Stimulated activated CD4-positive, alpha-beta T cell treated with anti-CD3 and anti-CD28 coated beads, Interleukin-12 subunit alpha, Interleukin-12 subunit beta, amount 100 ng/mL, for 4 hours (primary cell): ENCODE measurements around the gene ABCB8.

Source experiments
- DNase-seq: peaks from one replicate; pipeline ENCODE4 v3.0.0-alpha.2; 2020

ABCB8 gene

GRCh38 chr7:151076863-151077704, 48.8 kb downstream of the ABCB8 start:
- no peak for DNase-seq

- no peak for DNase-seq
Measured at GRCh38 chr7:151077705-151078232, 49.5 kb downstream of the ABCB8 start.

GRCh38 chr7:151078233-151079040, 50.2 kb downstream of the ABCB8 start:
- no peak for DNase-seq

GRCh38 chr7:151079199-151079910, 51.1 kb downstream of the ABCB8 start:
- no peak for DNase-seq

- DNase-seq, result peak; percentile 36
Measured at GRCh38 chr7:151080067-151080521, 51.8 kb downstream of the ABCB8 start.

GRCh38 chr7:151080522-151081169, 52.4 kb downstream of the ABCB8 start, which contains the start of gene FASTK:
FASTK (minus strand) TSS chr7:151080809; CDS start chr7:151080766, 43 bp downstream.
- DNase-seq, result peak; percentile 84

GRCh38 chr7:151081170-151082101, 53.2 kb downstream of the ABCB8 start:
- no peak for DNase-seq

GRCh38 chr7:151082141-151083070, 54.2 kb downstream of the ABCB8 start:
- DNase-seq, result no peak

GRCh38 chr7:151083071-151083823, 55.0 kb downstream of the ABCB8 start, which contains the start of gene TMUB1:
TMUB1 (minus strand) TSS chr7:151083493; CDS start chr7:151082563, 930 bp downstream.
- DNase-seq, result peak; percentile 83

GRCh38 chr7:151083824-151084160, 55.5 kb downstream of the ABCB8 start:
- DNase-seq, result no peak

- no peak for DNase-seq
Measured at GRCh38 chr7:151085329-151085690, 57.1 kb downstream of the ABCB8 start.

GRCh38 chr7:151085691-151086620, 57.7 kb downstream of the ABCB8 start, which contains the start of gene AGAP3:
AGAP3 (plus strand) TSS chr7:151086475; CDS start chr7:151086742, 267 bp downstream.
- peak; percentile 63 for DNase-seq

- DNase-seq, result no peak
Measured at GRCh38 chr7:151086802-151087244, 58.6 kb downstream of the ABCB8 start.

- no peak for DNase-seq
Measured at GRCh38 chr7:151087245-151088018, 59.2 kb downstream of the ABCB8 start.

GRCh38 chr7:151088019-151088855, 60.0 kb downstream of the ABCB8 start:
- DNase-seq, result no peak
